DND-41 (cell line): Measurements from ENCODE around the gene IL18RAP.

ENCODE experiments used
- ATAC-seq: fragments of 200-7000 bp; cut with Tn5 transposase; 3 replicates; pipeline ENCODE4 v1.9.1; 2021; ENCODE audit warnings: low read depth; ENCODE audit not compliant: insufficient read depth
- DNase-seq: peaks from one replicate; pipeline ENCODE4 v3.0.0-alpha.2; 2020
- H2AFZ ChIP-seq: 2 replicates; pipeline ENCODE4 v1.6.0; 2012; ENCODE audit warnings: low read depth, low read length
- H3K27ac ChIP-seq: 2 replicates; pipeline ENCODE4 v1.5.1; 2012; ENCODE audit warnings: low read length, inconsistent platforms
- H3K27me3 ChIP-seq: fragments of 200-600 bp; sonication (generic); 2 replicates; pipeline ENCODE4 v1.6.0; 2012; ENCODE audit warnings: low read length, mild to moderate bottlenecking, inconsistent platforms; ENCODE audit not compliant: insufficient read depth, poor library complexity
- H3K36me3 ChIP-seq: 2 replicates; pipeline ENCODE4 v1.5.1; 2012; ENCODE audit warnings: low read length, inconsistent platforms; ENCODE audit not compliant: insufficient read depth
- H3K4me1 ChIP-seq: 2 replicates; pipeline ENCODE4 v1.5.1; 2012; ENCODE audit warnings: mild to moderate bottlenecking, low read length; ENCODE audit not compliant: insufficient read depth
- H3K4me2 ChIP-seq: 2 replicates; pipeline ENCODE4 v1.6.0; 2012; ENCODE audit warnings: mild to moderate bottlenecking, moderate library complexity, low read length, inconsistent platforms; ENCODE audit not compliant: insufficient read depth
- H3K4me3 ChIP-seq, 2 experiments: fragments of 200-600 bp in 1 of 2; shearing (Covaris generic) in 1 of 2; 2 replicates each; pipeline ENCODE4 v1.5.1; 2012 to 2016; ENCODE audit warnings: inconsistent platforms in 2 of 2, low read length in 2 of 2, mild to moderate bottlenecking in 2 of 2, low read depth in 1 of 2, moderate library complexity in 1 of 2
- H3K79me2 ChIP-seq: 2 replicates; pipeline ENCODE4 v1.6.0; 2012; ENCODE audit warnings: low read length, inconsistent platforms; ENCODE audit not compliant: insufficient read depth
- H3K9ac ChIP-seq: 2 replicates; pipeline ENCODE4 v1.6.0; 2012; ENCODE audit warnings: low read depth, mild to moderate bottlenecking, inconsistent platforms, low read length, moderate library complexity
- H3K9me3 ChIP-seq: 2 replicates; pipeline ENCODE4 v1.5.1; 2012; ENCODE audit warnings: low read length, moderate library complexity, mild to moderate bottlenecking, inconsistent platforms; ENCODE audit not compliant: insufficient read depth, severe bottlenecking
- H4K20me1 ChIP-seq: 2 replicates; pipeline ENCODE4 v1.6.0; 2012; ENCODE audit warnings: low read length; ENCODE audit not compliant: insufficient read depth
- EZH2 ChIP-seq: IDR thresholded peaks from 3 replicates; pipeline ENCODE4 v1.6.1; 2012; ENCODE audit warnings: borderline replicate concordance, low read depth, mild to moderate bottlenecking, moderate library complexity, low read length, inconsistent platforms; ENCODE audit not compliant: severe bottlenecking
- TF ChIP-seq, protein P1 (sequence below): IDR thresholded peaks from 2 replicates; pipeline ENCODE4 v1.5.1; 2012; ENCODE audit warnings: borderline replicate concordance, low read length, moderate library complexity, mild to moderate bottlenecking; ENCODE audit not compliant: poor library complexity, severe bottlenecking; ENCODE audit errors: extremely low read depth

The IL18RAP gene

DNA sequence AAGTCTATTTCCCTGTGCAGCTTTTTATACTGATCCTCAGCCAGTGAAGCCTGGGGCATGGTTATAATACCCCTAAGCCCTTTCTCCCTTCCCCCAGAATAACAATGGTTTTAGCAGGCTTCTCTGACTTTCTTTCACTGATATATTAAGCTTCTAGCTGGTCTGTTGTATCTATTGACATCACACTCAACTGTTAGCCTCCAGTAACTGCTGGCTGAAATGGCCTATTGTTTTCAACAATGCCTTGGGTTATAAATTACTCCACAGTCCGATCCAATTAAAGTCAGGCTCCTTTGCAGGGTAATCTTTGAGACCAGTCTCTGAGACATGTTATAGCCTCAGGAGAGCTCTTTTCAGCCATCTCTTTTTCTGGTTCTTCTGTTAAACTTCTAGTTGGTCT lies 47.2 kb downstream of the IL18RAP start:
- TF ChIP-seq, protein P1, sequence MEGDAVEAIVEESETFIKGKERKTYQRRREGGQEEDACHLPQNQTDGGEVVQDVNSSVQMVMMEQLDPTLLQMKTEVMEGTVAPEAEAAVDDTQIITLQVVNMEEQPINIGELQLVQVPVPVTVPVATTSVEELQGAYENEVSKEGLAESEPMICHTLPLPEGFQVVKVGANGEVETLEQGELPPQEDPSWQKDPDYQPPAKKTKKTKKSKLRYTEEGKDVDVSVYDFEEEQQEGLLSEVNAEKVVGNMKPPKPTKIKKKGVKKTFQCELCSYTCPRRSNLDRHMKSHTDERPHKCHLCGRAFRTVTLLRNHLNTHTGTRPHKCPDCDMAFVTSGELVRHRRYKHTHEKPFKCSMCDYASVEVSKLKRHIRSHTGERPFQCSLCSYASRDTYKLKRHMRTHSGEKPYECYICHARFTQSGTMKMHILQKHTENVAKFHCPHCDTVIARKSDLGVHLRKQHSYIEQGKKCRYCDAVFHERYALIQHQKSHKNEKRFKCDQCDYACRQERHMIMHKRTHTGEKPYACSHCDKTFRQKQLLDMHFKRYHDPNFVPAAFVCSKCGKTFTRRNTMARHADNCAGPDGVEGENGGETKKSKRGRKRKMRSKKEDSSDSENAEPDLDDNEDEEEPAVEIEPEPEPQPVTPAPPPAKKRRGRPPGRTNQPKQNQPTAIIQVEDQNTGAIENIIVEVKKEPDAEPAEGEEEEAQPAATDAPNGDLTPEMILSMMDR: no peak
- TF ChIP-seq EZH2: no peak
- H3K36me3 ChIP-seq: no peaks in the 10 kb centered on the region
- no peak overlapping the region for H3K27ac ChIP-seq
- no peak for DNase-seq
- no peaks in the 10 kb centered on the region for H3K4me1 ChIP-seq
- H3K79me2 ChIP-seq: no peaks in the 10 kb centered on the region
- H3K4me3 ChIP-seq: no peak overlapping the region
- H2AFZ ChIP-seq: no peak overlapping the region
- H3K9ac ChIP-seq: no peak overlapping the region
- no peak for ATAC-seq
- H4K20me1 ChIP-seq: peaks cover 4% of the 10 kb centered on the region; the same call in 1 of the 2 replicates
- H3K9me3 ChIP-seq: no peaks in the 10 kb centered on the region
- H3K4me2 ChIP-seq: no peak overlapping the region
- H3K27me3 ChIP-seq: peaks cover 8% of the 10 kb centered on the region

- no peaks in the 10 kb centered on the region for H3K79me2 ChIP-seq
- H3K9me3 ChIP-seq: no peaks in the 10 kb centered on the region
- H3K4me1 ChIP-seq: no peaks in the 10 kb centered on the region
- no peaks in the 10 kb centered on the region for H3K36me3 ChIP-seq
- peak; percentile 52; the same call in 1 of the 3 replicates for ATAC-seq
- peaks cover 13% of the 10 kb centered on the region for H3K27me3 ChIP-seq
- H3K9ac ChIP-seq: no peak within 1 kb of the TSS
- H2AFZ ChIP-seq: no peak within 1 kb of the TSS
- no peak within 1 kb of the TSS for H3K4me2 ChIP-seq
- H3K27ac ChIP-seq: no peak within 1 kb of the TSS
- no peak within 1 kb of the TSS for H3K4me3 ChIP-seq
- peak; percentile 48 for DNase-seq
- no peak for TF ChIP-seq EZH2
- TF ChIP-seq, protein P1: peak; percentile 89
- H4K20me1 ChIP-seq: peaks cover 4% of the 10 kb centered on the region; the same call in 1 of the 2 replicates
Measured at GRCh38 chr2:102473020-102473419, 50.1 kb downstream of the IL18RAP start, which contains the start of gene SLC9A4. TSS of gene SLC9A4 (plus strand) at chr2:102473226. CDS start at chr2:102473760, 534 bp downstream.

GRCh38 chr2:102473631-102474030 lies 50.7 kb downstream of the IL18RAP start:
- Histone ChIP-seq H3K27me3 (peaks cover 13% of the 10 kb centered on the region), H3K4me1 (no peaks in the 10 kb centered on the region), H3K9ac (no peak overlapping the region), H4K20me1 (peaks cover 4% of the 10 kb centered on the region; the same call in 1 of the 2 replicates), H3K36me3 (no peaks in the 10 kb centered on the region), H3K9me3 (no peaks in the 10 kb centered on the region), H3K4me2 (no peak overlapping the region), H2AFZ (no peak overlapping the region), H3K27ac (no peak overlapping the region), H3K79me2 (no peaks in the 10 kb centered on the region), H3K4me3 (no peak overlapping the region)
- ATAC-seq (no peak), DNase-seq (no peak)
- TF ChIP-seq, protein P1: no peak

DNA sequence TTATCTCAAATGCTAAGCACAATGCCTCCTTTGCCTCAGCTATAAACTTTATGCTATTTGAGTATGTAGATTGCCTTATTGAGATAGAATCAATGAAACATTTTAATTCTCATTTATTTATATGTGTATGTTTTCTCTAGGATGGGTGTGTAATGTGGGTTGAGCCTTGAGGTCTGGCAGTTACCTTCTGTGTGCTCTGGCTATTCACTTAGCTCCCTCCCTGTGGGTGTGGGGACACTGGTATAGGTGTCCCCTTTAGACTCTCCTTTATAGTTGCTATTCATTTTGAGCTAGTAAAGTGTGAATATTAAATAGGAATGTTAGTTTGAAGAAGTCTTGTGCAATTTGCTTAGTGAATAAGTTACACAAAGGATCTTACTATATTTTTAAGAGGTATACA lies 51.8 kb downstream of the IL18RAP start:
- Histone ChIP-seq H3K27me3 (peaks cover 13% of the 10 kb centered on the region), H3K27ac (no peak overlapping the region), H3K36me3 (no peaks in the 10 kb centered on the region), H3K4me2 (no peak overlapping the region), H3K9ac (no peak overlapping the region), H2AFZ (no peak overlapping the region), H3K4me1 (no peaks in the 10 kb centered on the region), H4K20me1 (peaks cover 4% of the 10 kb centered on the region; the same call in 1 of the 2 replicates), H3K9me3 (no peaks in the 10 kb centered on the region), H3K4me3 (no peak overlapping the region), H3K79me2 (no peaks in the 10 kb centered on the region)
- DNase-seq: no peak
- TF ChIP-seq, protein P1: no peak
- no peak for TF ChIP-seq EZH2
- ATAC-seq: no peak
